Dermis microvascular lymphatic vessel endothelial cell (primary cell): ENCODE results near the gene TTC23. TPM values are rescaled to one million over a fixed set of nuclear protein-coding genes. Genes with fewer than 3 reads are reported as not detected.
A peak's percentile ranks its signal among the peaks of the same experiment; 100 is the strongest.
"Not testable (repeated sequence)": the region's sequence is repeated elsewhere in the genome, so short reads cannot be mapped to it uniquely, and the experiment has no call there.

Experiments used
- DNase-seq, 2 donors: peaks; one replicate each; pipeline versions ENCODE4 v3.0.0 to v3.0.0-alpha.2; 2010; ENCODE audit warnings: low read depth in 2 of 2
- total RNA-seq: library from RNA; depleted of rRNA; stranded (reverse); fragments of >200 nt; gene quantifications from 2 replicates; pipeline ENCODE4 v1.2.1, GENCODE V29; 2014

The TTC23 gene
- total RNA-seq, 1 donor from 2014 or later, result 12.5 TPM

GRCh38 chr15:99201408-99202175 is 47.8 kb downstream of the TTC23 start:
- DNase-seq, result no peak

DNA sequence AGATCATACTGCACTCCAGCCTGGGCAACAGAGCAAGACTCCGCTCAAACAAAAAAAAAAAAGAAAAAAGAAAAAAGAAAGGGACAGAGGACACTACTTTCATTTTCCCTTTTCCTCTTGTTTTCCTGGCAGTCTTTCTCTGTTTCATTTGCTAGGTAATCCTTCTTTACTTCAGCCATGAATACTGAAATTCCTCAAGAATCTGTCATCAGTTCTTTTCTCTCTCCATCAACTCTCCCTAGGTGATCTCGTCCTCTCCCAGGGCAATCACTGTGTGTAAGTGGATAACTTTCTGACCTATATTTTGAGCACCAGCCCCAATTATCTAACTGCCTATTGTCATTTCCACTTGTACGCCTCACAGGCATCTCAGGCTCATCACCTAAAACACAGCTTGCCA is 51.5 kb downstream of the TTC23 start:
- DNase-seq, result no peak

GRCh38 chr15:99192181-99192580 is 57.2 kb downstream of the TTC23 start:
- not testable (repeated sequence) for DNase-seq

DNA sequence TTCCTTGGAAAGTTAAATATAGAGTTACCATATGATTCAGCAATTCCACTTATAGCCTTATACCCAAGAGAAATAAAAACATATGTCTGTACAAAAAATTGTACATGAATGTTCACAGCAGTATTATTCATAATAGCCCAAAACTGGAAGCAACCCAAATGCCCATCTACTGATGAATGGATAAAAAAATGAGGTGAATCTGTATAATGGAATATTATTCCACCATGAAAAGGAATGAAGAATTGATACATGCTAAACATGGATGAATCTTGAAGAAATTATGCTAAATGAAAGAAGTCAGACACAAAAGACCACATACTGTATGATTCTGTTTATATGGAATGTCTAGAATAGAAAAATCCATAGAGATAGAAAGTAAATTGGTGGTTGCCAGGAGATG is 61.4 kb downstream of the TTC23 start:
- DNase-seq, result no peak

DNA sequence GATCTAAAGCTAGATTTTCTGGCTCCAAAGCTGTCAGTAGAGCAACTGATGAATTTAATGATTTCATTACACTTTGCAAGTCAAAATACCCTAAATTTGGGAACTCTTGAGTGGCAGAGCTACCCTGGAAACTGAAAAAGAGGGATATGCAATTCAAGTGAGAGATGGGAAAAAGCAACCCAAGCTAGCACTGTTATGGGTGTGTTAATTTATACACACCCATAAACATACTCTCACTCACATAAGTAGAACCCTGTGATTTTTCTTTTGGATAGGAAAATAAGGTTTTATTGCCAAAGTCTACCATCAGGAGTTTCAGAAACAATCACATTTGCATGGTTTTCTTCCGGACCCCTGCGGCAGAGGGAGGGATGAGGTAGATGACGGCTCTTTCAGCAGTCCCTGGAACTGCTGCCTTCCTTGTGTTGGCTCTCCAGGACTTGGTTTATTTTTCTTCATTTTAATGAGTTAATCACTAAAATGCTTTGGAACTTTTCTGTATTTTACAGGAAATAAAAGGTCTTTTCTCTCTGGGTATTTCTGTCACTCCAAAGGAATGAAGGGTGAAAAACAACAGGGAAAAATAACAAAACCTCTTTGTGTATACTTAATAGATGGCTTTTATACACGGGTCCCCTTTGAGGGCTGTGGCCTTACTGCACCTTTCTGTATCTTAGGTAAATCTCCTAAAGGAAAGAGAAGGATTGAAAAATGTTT is 63.8 kb downstream of the TTC23 start:
- DNase-seq, result no peak

GRCh38 chr15:99182791-99183190 is 66.6 kb downstream of the TTC23 start:
- no peak for DNase-seq

GRCh38 chr15:99181545-99181971 is 67.8 kb downstream of the TTC23 start:
- no peak for DNase-seq

- DNase-seq, result no peak
Observed at GRCh38 chr15:99180964-99181306, 68.4 kb downstream of the TTC23 start.

DNA sequence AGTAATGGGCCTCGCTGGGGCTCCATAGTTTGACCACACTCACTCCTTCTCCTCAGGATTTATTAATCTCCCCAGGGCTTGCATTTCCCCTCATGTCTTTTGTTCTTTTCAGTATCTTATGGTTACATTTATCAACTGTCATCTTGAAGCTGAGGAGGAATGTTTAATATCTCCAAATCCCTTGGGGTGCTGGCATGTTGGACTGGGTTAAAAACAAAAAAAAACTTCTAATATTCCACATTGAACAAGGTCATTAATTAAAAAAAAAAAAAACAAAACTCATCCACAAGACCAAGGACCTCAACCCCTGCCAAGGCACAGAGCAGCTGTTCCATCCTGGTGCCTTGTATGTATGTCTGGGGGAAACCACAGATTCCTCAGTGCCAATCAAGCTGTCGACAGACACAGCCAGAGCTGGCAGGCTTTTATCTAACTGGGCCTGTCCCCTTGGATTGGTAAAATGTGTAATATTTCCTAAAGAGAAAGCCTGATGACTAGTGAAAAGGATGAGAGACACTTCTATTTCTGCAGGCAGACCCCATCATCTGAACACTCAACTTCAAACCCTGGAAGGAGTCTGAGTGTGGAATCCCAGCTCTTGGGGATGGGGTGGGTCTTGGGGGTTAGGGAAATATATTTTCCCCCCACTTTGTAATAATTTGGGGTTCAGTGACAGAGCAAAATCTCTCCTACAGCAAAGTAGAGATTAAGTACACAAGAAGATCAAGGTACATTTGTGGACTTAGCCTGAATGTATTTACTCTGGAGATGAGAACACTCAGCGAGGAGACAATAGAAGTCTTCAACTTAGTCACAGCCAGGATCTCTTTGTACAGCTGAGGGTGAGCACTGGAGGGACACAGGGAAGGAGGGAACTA is 69.1 kb downstream of the TTC23 start:
- DNase-seq, result no peak

DNA sequence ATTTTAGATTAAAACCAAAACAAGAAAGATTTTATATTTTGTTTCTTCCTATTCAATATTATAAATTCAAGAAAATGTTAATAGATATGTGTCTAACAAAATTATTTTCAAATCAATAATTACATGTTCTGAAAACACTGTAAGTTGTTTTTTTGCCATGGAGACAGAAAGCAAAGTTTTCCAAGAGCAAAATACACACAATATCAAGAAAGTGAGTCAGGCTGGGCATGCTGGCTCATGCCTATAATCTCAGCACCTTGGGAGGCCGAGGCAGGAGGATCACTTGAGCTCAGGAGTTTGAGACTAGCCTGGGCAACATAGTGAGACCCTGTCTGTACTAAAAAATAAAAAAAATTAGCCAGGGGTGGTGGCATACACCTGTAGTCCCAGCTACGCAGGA is 71.7 kb downstream of the TTC23 start:
- DNase-seq, result peak in 1 of 2 donors; percentile 35

DNA sequence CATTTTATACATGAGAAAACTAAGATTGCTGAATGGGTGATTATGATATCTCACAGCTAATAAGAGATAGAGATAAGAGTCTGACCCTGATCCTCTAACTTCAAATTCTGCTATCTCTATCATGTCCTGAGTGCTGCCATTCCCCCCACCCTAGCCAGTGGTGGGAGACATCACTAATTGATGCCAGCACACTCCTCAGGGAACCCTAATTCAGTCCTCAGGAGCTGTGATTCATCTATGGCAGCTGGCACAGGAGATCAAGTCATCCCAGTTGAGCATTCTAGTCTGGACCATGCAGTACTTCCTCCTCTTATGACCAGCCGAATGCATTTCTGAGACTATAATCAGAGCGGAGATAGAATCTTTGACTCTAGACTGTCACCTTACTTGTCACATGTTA is 72.6 kb downstream of the TTC23 start:
- peak in 1 of 2 donors; percentile 20 for DNase-seq

GRCh38 chr15:99174567-99175395 is 74.6 kb downstream of the TTC23 start:
- DNase-seq, result no peak

DNA sequence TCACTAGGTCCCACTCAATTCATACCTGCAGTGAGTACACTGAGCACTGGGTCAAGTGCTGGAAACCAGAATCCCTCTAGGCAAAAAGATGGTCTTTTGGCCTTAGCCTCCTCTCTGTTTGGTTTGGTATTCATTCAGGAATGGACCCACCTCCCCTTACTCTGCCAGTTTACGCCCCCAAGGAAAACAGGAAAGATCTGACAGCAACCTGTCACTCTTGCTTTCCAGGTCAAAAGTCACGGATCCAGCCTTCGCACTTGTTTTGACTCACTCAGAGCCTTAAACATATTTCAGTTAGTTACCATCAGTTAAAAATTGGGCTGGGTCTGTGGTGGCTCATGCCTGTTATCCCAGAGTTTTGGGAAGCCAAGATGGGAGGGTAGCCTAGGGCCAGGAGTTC is 76.4 kb downstream of the TTC23 start:
- DNase-seq, result peak in 1 of 2 donors; percentile 24

DNA sequence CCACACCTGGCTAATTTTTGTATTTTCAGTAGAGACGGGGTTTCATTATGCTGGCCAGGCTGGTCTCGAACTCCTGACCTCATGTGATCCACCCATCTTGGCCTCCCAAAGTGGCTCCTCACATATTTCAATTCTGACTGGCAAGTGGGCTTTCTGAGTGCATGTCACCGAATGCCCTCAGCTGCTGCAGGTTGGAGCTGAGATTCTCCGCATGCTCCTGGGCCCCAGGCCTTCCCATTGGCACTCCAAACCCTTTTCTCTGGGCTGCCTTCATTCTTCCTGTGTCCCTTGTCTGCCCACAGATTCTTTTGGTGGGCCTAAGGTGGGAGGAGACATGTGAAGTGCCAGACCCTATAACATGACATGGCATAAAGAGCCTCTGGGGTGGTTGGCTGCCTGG is 77.2 kb downstream of the TTC23 start:
- DNase-seq, result no peak

GRCh38 chr15:99170476-99171065 is 78.8 kb downstream of the TTC23 start:
- no peak for DNase-seq

DNA sequence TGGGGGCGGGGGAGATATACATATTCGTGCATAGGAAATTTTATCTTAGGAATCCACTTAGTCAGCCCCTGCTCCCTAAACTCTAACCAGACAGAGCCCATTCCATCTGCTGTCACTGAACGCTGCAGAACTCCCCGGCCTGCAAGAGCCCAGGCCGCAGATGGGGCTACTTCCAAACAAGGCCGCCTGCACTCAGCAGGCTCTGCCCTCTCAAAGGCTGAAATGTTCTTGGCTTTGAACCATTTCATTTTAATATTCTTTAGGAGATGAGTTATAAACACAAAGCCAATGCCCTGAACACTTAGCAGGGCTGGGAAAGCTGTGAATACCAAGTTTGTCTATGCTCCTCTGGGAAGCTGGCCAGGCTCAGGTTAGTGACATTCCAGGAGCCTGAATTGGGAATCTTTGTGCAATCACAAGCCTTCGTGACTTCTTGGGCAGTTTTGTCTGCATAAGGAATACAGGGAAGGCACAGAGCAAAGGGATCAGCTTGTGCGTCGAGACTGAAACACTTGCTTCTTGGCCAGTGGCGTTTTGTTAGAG is 79.5 kb downstream of the TTC23 start:
- DNase-seq, result no peak

DNA sequence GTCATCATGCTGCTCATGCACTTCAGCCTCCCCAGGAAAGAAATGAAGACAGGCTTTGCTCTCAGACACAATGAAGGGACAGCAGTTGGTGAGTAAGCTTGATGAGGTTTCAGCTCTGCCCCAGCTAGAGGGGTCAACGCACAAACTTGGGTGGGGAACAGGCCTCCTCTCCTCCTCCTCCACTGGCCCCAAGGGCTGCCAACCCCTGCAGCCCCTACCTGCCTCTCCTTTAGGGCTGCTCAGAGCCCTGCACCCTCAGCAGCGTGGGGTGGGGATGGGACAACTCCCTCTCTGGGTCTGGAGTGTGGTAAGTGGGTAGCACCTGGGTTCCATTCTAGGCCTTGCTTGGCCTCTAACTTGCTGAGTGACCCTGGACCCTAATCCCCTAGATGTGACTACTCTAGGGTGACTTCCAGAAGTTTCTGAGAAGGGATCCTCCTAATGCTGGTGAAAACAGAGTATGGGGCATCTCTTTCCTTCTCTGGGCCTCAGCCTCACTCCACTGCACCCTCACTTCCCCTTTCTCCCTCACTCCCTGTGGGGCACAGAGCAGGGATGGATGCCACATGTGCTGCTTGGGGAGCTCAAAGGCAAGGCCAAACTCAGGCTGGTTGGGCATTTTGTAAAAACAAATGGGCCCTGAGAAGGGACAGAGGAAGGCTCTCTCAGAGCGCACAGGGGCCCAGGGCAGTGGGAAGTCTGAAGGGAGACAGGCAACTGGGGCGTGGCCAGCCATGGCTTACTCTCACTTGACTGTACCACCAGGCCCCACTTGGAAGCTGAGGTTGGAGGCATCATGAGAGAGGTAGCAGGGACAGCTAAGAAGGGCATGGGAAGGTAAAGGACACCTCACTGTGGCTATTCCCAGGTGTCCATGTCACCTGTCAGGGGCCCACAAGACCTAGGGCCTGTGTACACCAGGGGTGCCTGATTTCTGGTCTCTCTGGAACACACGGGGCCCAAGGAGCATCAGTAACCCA is 80.5 kb downstream of the TTC23 start:
- DNase-seq, result no peak

- no peak for DNase-seq
Observed at GRCh38 chr15:99167640-99168039, 81.7 kb downstream of the TTC23 start.

DNA sequence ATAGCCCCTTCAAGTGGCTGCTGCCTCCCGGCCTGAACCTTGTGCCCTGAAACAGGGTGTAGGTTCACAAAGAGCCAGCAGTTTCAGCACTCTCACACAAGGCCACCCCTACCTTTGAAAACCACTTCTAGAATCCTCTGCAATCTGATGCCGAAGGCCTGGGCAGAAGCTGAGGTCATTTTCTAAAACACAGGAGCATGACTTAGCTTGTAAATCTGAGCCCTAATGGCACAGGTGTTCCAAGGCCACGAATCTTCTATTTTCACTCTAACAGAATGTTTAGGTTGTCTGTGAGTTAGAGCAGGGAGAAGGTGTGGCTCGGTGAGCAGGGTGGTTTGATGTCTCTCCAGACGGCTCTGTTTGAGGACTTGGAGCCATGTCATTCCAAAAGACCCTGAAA is 82.2 kb downstream of the TTC23 start:
- no peak for DNase-seq
